GM12878 (cell line): ENCODE results near the gene GNG12. TPM values are rescaled to one million over a fixed set of nuclear protein-coding genes. Genes with fewer than 3 reads are reported as not detected.

Source experiments
- ATAC-seq: fragments of 200-7000 bp; cut with Tn5 transposase; 3 replicates; pipeline ENCODE4 v1.9.1; 2020; ENCODE audit warnings: mild to moderate bottlenecking, moderate library complexity
- BruUV-seq: library from RNA; stranded (reverse); fragments of 400-500 nt; replicated peaks from 2 replicates; lab custom pipeline; 2021; lab: Mats Ljungman, UMichigan
- CTCF ChIA-PET: fragments of 300-600 bp; sonication (Branson Sonifier 250); formaldehyde crosslinking; extraction: SDS; loops from one replicate; lab custom pipeline; 2021; ENCODE audit warnings: inconsistent platforms; lab: Yijun Ruan, JAX
- POLR2A ChIA-PET: fragments of 350-600 bp; formaldehyde crosslinking; extraction: SDS; loops from one replicate; lab custom pipeline; 2021; ENCODE audit warnings: inconsistent platforms; lab: Charles Lee
- RAD21 ChIA-PET: fragments of 300-600 bp; sonication (Branson Sonifier 250); formaldehyde crosslinking; loops from one replicate; lab custom pipeline; 2023; ENCODE audit warnings: antibody characterized with exemption; ENCODE audit not compliant: unreplicated experiment; lab: Charles Lee
- SMC1A ChIA-PET: fragments of 300-600 bp; sonication (Branson Sonifier 250); formaldehyde crosslinking; loops from one replicate; lab custom pipeline; 2023; ENCODE audit not compliant: unreplicated experiment, uncharacterized antibody; lab: Charles Lee
- DNase-seq: peaks from one replicate; pipeline ENCODE4 v3.0.0-alpha.2; 2011; ENCODE audit warnings: low read depth, low spot score
- FAIRE-seq: peaks from 3 replicates; lab custom pipeline; 2011; peaks lifted over from hg19 to GRCh38; lab: Jason Lieb, UNC
- H2AFZ ChIP-seq: 2 replicates; pipeline ENCODE4 v1.6.0; 2011; ENCODE audit warnings: low read depth, low read length, control low read depth; ENCODE audit not compliant: control insufficient read depth
- H3K27ac ChIP-seq: 2 replicates; pipeline ENCODE4 v1.5.1; 2011; ENCODE audit warnings: control low read depth; ENCODE audit not compliant: control insufficient read depth, insufficient read depth
- H3K27me3 ChIP-seq, 2 experiments: replicated peaks in 1 of 2; 2 replicates each; pipeline versions ENCODE4 v1.6.0 to v1.6.1; 2011; ENCODE audit warnings: low read length in 1 of 2; ENCODE audit not compliant: control insufficient read depth in 2 of 2, insufficient read depth in 2 of 2
- H3K36me3 ChIP-seq, 2 experiments: 2 replicates each; pipeline ENCODE4 v1.5.1; 2011; ENCODE audit warnings: low read length in 1 of 2; ENCODE audit not compliant: control insufficient read depth in 2 of 2, insufficient read depth in 2 of 2
- H3K4me1 ChIP-seq: 2 replicates; pipeline ENCODE4 v1.6.1; 2011; ENCODE audit warnings: mild to moderate bottlenecking, low read length, moderate library complexity, mixed read lengths; ENCODE audit not compliant: control insufficient read depth, insufficient read depth
- H3K4me2 ChIP-seq: 2 replicates; pipeline ENCODE4 v1.6.0; 2011; ENCODE audit warnings: control low read depth; ENCODE audit not compliant: control insufficient read depth, insufficient read depth
- H3K4me3 ChIP-seq: fragments of 200-600 bp; sonication (generic); 2 replicates; pipeline ENCODE4 v1.5.1; 2016
- H3K79me2 ChIP-seq: 2 replicates; pipeline ENCODE4 v1.6.0; 2011; ENCODE audit warnings: low read length; ENCODE audit not compliant: control insufficient read depth, insufficient read depth
- H3K9ac ChIP-seq: 2 replicates; pipeline ENCODE4 v1.8.0; 2011; ENCODE audit warnings: low read length, control low read depth, mixed read lengths; ENCODE audit not compliant: control insufficient read depth, insufficient read depth
- H3K9me3 ChIP-seq: replicated peaks from 3 replicates; pipeline ENCODE4 v1.5.1; 2011; ENCODE audit warnings: mild to moderate bottlenecking, low read length; ENCODE audit not compliant: control insufficient read depth, insufficient read depth
- H4K20me1 ChIP-seq: 2 replicates; pipeline ENCODE4 v1.6.0; 2011; ENCODE audit not compliant: control insufficient read depth, insufficient read depth
- BHLHE40 ChIP-seq, 2 experiments: fragments of 450-650 bp in 1 of 2; IDR thresholded peaks; 2 replicates each; pipeline ENCODE4 v1.6.1; 2011 to 2017; ENCODE audit warnings: low read depth in 2 of 2, borderline replicate concordance in 1 of 2, improper control_type of control experiment in 1 of 2, low read length in 1 of 2, mild to moderate bottlenecking in 1 of 2
- EGR1 ChIP-seq, 2 experiments: IDR thresholded peaks; 1 replicate in 1 of 2; 2 replicates in 1 of 2; pipeline ENCODE4 v1.6.1; 2011 to 2012; ENCODE audit warnings: low read depth in 2 of 2, low read length in 2 of 2, borderline replicate concordance in 1 of 2, mild to moderate bottlenecking in 1 of 2, moderate library complexity in 1 of 2
- ETV6 ChIP-seq, 2 experiments: fragments of 450-650 bp in 1 of 2; IDR thresholded peaks in 1 of 2; conservative IDR thresholded peaks in 1 of 2; 2 replicates each; pipeline ENCODE4 v1.6.1; 2014; ENCODE audit warnings: antibody characterized with exemption in 1 of 2, borderline replicate concordance in 1 of 2, low read depth in 1 of 2, mild to moderate bottlenecking in 1 of 2, moderate library complexity in 1 of 2
- GABPA ChIP-seq: IDR thresholded peaks from 2 replicates; pipeline ENCODE4 v1.6.1; 2014; ENCODE audit warnings: antibody characterized with exemption, low read depth, mild to moderate bottlenecking, inconsistent platforms
- MXI1 ChIP-seq: fragments of 150-350 bp; IDR thresholded peaks from 2 replicates; pipeline ENCODE4 v1.6.1; 2011; ENCODE audit warnings: low read depth, mild to moderate bottlenecking, inconsistent platforms, low read length, improper control_type of control experiment
- NR2F1 ChIP-seq: fragments of 450-650 bp; conservative IDR thresholded peaks from 2 replicates; pipeline ENCODE4 v1.6.1; 2017; ENCODE audit warnings: mild to moderate bottlenecking
- POLR2A ChIP-seq: IDR thresholded peaks from 2 replicates; pipeline ENCODE4 v1.6.1; 2011; ENCODE audit warnings: low read depth, mild to moderate bottlenecking, low read length
- RB1 ChIP-seq: fragments of 450-650 bp; formaldehyde crosslinking; IDR thresholded peaks from 2 replicates; pipeline ENCODE4 v1.6.1; 2017; ENCODE audit warnings: mild to moderate bottlenecking, borderline replicate concordance
- RELA ChIP-seq: fragments of 450-650 bp; IDR thresholded peaks from 2 replicates; pipeline ENCODE4 v1.8.0; 2014; ENCODE audit warnings: borderline replicate concordance; ENCODE audit not compliant: partially characterized antibody
- SMARCA5 ChIP-seq: fragments of 450-650 bp; IDR thresholded peaks from 2 replicates; pipeline ENCODE4 v1.6.1; 2017; ENCODE audit warnings: mild to moderate bottlenecking
- WGBS: methylation state at CpG from one replicate; pipeline ENCODE4 v1.1.6; 2016; ENCODE audit warnings: low lambda C conversion rate; ENCODE audit not compliant: insufficient replicate concordance, insufficient coverage; ENCODE audit errors: missing lambda C conversion rate; 5-methylcytosine and 5-hydroxymethylcytosine counted together
- in situ Hi-C: fragments of 300-500 bp; cut with MboI; formaldehyde crosslinking; loops from 9 replicates; pipeline ENCODE4 v1.14.3; 2018; ENCODE audit warnings: mixed read lengths
- intact Hi-C: fragments of 100-400 bp; cut with micrococcal nuclease; formaldehyde crosslinking; loops from one replicate; pipeline ENCODE4 v1.14.2; 2022; ENCODE audit not compliant: unreplicated experiment
- polyA plus RNA-seq, 11 experiments: library from polyadenylated mRNA; depleted of rRNA in 4 of 11; unstranded in 6 of 11; stranded (reverse) in 5 of 11; fragments of >200 nt; fragmentation: Nextera tagmentation in 4 of 11; fragmentation: Illumina TruSeq in 1 of 11; extraction: Ambion mirVana in 4 of 11; extraction: Trizol in 1 of 11; gene quantifications; 1 replicate in 1 of 11; 2 replicates in 10 of 11; pipeline versions ENCODE4 v1.2.1 to v1.2.3, GENCODE V29; 2011 to 2016; ENCODE audit warnings: inconsistent platforms in 2 of 11, missing spikeins in 2 of 11, low read depth in 1 of 11
- total RNA-seq, 4 experiments: library from RNA; depleted of rRNA in 3 of 4; stranded (reverse); fragments of >200 nt in 3 of 4; fragmentation: Illumina TruSeq in 1 of 4; extraction: Trizol in 1 of 4; gene quantifications; 2 replicates each; pipeline versions ENCODE4 v1.2.1 to v1.2.3, GENCODE V29; 2013 to 2021
- TF ChIP-seq, protein P1 (sequence below): fragments of 450-650 bp; IDR thresholded peaks from 2 replicates; pipeline ENCODE4 v1.6.1; 2016; ENCODE audit warnings: mild to moderate bottlenecking, moderate library complexity, borderline replicate concordance
- TF ChIP-seq, protein P2 (sequence below): IDR thresholded peaks from 2 replicates; pipeline ENCODE4 v1.6.1; 2011; ENCODE audit warnings: low read depth, mild to moderate bottlenecking, low read length, moderate library complexity, borderline replicate concordance; ENCODE audit errors: extremely low read depth
- TF ChIP-seq, protein P3 (sequence below): fragments of 450-650 bp; IDR thresholded peaks from 2 replicates; pipeline ENCODE4 v1.6.1; 2018; ENCODE audit warnings: borderline replicate concordance, mild to moderate bottlenecking; ENCODE audit not compliant: partially characterized antibody

GNG12 gene
- total and polyA plus RNA-seq, 10 of the 15 experiments (the other 5 are each of a cell fraction or from before 2014, with no cell fraction given), result 0.22 to 32.8 (median 0.35) TPM

DNA sequence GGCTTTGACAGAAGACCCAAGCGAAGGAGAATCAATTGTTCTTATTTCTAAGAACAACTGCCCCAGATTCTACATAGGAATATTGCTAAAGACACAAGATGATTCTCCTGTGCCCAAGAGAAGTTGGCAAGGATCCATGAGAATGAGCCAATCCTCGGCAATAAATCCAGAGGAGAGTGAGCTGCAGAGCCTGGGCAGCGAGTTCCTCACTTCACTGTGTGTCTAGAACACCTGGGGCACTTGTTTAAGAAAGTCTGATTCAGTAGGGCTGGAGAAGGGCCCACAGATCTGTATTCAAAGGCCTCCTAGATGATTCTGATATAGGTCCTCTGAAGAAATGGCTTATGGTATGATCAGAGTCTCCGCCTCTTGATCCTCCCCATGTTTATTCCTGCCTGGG, 116.5 kb downstream of the GNG12 start (continued):
- TF ChIP-seq, protein P1, sequence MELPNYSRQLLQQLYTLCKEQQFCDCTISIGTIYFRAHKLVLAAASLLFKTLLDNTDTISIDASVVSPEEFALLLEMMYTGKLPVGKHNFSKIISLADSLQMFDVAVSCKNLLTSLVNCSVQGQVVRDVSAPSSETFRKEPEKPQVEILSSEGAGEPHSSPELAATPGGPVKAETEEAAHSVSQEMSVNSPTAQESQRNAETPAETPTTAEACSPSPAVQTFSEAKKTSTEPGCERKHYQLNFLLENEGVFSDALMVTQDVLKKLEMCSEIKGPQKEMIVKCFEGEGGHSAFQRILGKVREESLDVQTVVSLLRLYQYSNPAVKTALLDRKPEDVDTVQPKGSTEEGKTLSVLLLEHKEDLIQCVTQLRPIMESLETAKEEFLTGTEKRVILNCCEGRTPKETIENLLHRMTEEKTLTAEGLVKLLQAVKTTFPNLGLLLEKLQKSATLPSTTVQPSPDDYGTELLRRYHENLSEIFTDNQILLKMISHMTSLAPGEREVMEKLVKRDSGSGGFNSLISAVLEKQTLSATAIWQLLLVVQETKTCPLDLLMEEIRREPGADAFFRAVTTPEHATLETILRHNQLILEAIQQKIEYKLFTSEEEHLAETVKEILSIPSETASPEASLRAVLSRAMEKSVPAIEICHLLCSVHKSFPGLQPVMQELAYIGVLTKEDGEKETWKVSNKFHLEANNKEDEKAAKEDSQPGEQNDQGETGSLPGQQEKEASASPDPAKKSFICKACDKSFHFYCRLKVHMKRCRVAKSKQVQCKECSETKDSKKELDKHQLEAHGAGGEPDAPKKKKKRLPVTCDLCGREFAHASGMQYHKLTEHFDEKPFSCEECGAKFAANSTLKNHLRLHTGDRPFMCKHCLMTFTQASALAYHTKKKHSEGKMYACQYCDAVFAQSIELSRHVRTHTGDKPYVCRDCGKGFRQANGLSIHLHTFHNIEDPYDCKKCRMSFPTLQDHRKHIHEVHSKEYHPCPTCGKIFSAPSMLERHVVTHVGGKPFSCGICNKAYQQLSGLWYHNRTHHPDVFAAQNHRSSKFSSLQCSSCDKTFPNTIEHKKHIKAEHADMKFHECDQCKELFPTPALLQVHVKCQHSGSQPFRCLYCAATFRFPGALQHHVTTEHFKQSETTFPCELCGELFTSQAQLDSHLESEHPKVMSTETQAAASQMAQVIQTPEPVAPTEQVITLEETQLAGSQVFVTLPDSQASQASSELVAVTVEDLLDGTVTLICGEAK, result no peak
- no peak for TF ChIP-seq MXI1
- no peak for TF ChIP-seq EGR1 (IDR thresholded peaks at IDR 0.05; ENCODE audit: borderline replicate concordance in 1 of 2, low read depth in 2 of 2, low read length in 2 of 2)
- no peak for TF ChIP-seq ETV6 (conservative IDR thresholded peaks at IDR 0.05 in 1 of 2, IDR thresholded peaks at IDR 0.05 in 1 of 2; ENCODE audit: borderline replicate concordance in 1 of 2, low read depth in 1 of 2)
- TF ChIP-seq, protein P2, sequence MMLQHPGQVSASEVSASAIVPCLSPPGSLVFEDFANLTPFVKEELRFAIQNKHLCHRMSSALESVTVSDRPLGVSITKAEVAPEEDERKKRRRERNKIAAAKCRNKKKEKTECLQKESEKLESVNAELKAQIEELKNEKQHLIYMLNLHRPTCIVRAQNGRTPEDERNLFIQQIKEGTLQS, result no peak

DNA sequence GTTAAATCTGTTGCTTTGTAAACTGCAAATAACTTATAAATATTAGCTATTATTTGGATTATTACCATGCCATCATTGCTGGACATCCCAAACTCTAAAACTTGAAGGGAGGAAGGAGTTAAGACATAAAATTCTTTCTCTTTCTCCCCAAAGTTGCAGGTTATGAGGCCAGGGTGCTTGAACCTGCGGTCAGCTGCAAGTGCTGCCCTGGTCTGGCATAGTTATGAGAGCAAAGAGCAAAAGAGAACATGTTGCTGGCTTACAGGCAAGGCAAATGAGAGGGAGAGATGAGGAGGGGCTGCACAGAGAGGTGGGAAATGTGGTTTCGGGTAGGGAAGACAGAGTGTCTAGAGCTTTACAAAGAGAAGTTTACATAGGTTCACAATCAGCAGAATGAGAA, 117.4 kb downstream of the GNG12 start:
- ChIA-PET CTCF (interaction anchor here (0.6 to 1.4 kb wide), 3 partner anchors 22 to 181 kb away, joined by 3 to 6 read pairs (median 3); no protein-coding TSS in a partner anchor), RAD21 (no interaction called here), POLR2A (interaction anchor here (1.6 kb wide), 1 partner anchor 31 kb away, joined by 4 read pairs; the partner anchor contains the start of gene GADD45A), SMC1A (interaction anchor here (0.9 to 3.5 kb wide), 9 partner anchors 12 to 154 kb away, joined by 3 to 13 read pairs (median 4); partner anchors contain the start of gene GADD45A)
- no peaks in the 10 kb centered on the region for H3K79me2 ChIP-seq
- no peak for DNase-seq
- no peak for TF ChIP-seq SMARCA5
- TF ChIP-seq, protein P3, sequence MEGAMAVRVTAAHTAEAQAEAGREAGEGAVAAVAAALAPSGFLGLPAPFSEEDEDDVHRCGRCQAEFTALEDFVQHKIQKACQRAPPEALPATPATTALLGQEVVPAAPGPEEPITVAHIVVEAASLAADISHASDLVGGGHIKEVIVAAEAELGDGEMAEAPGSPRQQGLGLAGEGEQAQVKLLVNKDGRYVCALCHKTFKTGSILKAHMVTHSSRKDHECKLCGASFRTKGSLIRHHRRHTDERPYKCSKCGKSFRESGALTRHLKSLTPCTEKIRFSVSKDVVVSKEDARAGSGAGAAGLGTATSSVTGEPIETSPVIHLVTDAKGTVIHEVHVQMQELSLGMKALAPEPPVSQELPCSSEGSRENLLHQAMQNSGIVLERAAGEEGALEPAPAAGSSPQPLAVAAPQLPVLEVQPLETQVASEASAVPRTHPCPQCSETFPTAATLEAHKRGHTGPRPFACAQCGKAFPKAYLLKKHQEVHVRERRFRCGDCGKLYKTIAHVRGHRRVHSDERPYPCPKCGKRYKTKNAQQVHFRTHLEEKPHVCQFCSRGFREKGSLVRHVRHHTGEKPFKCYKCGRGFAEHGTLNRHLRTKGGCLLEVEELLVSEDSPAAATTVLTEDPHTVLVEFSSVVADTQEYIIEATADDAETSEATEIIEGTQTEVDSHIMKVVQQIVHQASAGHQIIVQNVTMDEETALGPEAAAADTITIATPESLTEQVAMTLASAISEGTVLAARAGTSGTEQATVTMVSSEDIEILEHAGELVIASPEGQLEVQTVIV, result no peak
- no peak for TF ChIP-seq RB1
- no peak for TF ChIP-seq RELA
- no peak for TF ChIP-seq GABPA
- no peak for TF ChIP-seq BHLHE40 (IDR thresholded peaks at IDR 0.05; ENCODE audit: borderline replicate concordance in 1 of 2, low read depth in 2 of 2, low read length in 1 of 2)
- TF ChIP-seq NR2F1, result no peak
- no peak for TF ChIP-seq POLR2A
- H3K36me3 ChIP-seq, result no peaks in the 10 kb centered on the region
- WGBS, result 62% methylated on average over 2 of the region's 2 CpGs
- intact Hi-C loops, result no loop called here
- H3K4me1 ChIP-seq, result no peaks in the 10 kb centered on the region
- no peaks in the 10 kb centered on the region for H4K20me1 ChIP-seq
- no peak overlapping the region for H2AFZ ChIP-seq
- no peak for ATAC-seq
- no peak overlapping the region for H3K27ac ChIP-seq
- BruUV-seq, result no TSS peak
- H3K9ac ChIP-seq, result no peak overlapping the region
- no peak overlapping the region for H3K4me3 ChIP-seq
- FAIRE-seq, result no peak
- in situ Hi-C loops, result no loop called here
- no peak overlapping the region for H3K4me2 ChIP-seq
- H3K9me3 ChIP-seq, result no peaks in the 10 kb centered on the region
- no peaks in the 10 kb centered on the region for H3K27me3 ChIP-seq
